T-helper 9 cell (primary cell): ENCODE results near the gene DAB1.

Experiments used
- DNase-seq: peaks from one replicate; pipeline ENCODE4 v3.0.0-alpha.2; 2020
- total RNA-seq, 2 donors: gene quantifications; one replicate each; lab custom pipeline; 2026; lab: John Stamatoyannopoulos, UW

The DAB1 gene
- total RNA-seq = 3.5 to 3.6 reads per million in 2 donors

GRCh38 chr1:57423656-57424211 lies at the start of gene DAB1:
TSS of gene DAB1 (minus strand) at chr1:57424060. CDS start at chr1:57291030, 133,030 bp downstream.
- DNase-seq = no peak

GRCh38 chr1:57473448-57473847 lies 49.6 kb upstream of the DAB1 start:
- DNase-seq = no peak

- no peak for DNase-seq
Measured at GRCh38 chr1:57471995-57472394, 48.1 kb upstream of the DAB1 start.

GRCh38 chr1:57470036-57470435 lies 46.2 kb upstream of the DAB1 start:
- no peak for DNase-seq

GRCh38 chr1:57468641-57469523 lies 45.0 kb upstream of the DAB1 start:
- no peak for DNase-seq

- DNase-seq = no peak
Measured at GRCh38 chr1:57467830-57468229, 44.0 kb upstream of the DAB1 start.

- no peak for DNase-seq
Measured at GRCh38 chr1:57464756-57465155, 40.9 kb upstream of the DAB1 start.

- DNase-seq = no peak
Measured at GRCh38 chr1:57463343-57463742, 39.5 kb upstream of the DAB1 start.

- DNase-seq = no peak
Measured at GRCh38 chr1:57461405-57461804, 37.5 kb upstream of the DAB1 start.

- no peak for DNase-seq
Measured at GRCh38 chr1:57451516-57451915, 27.7 kb upstream of the DAB1 start.

GRCh38 chr1:57450981-57451380 lies 27.1 kb upstream of the DAB1 start:
- DNase-seq = no peak

- no peak for DNase-seq
Measured at GRCh38 chr1:57447551-57447950, 23.7 kb upstream of the DAB1 start.

- no peak for DNase-seq
Measured at GRCh38 chr1:57443004-57443403, 19.1 kb upstream of the DAB1 start.

GRCh38 chr1:57440096-57440495 lies 16.2 kb upstream of the DAB1 start:
- DNase-seq = no peak

- no peak for DNase-seq
Measured at GRCh38 chr1:57431400-57431799, 7.5 kb upstream of the DAB1 start.

- DNase-seq = no peak
Measured at GRCh38 chr1:57424231-57425027, 569 bp upstream of the DAB1 start.

GRCh38 chr1:57423135-57423655 lies 665 bp downstream of the DAB1 start:
- no peak for DNase-seq

- no peak for DNase-seq
Measured at GRCh38 chr1:57422271-57423134, 1.4 kb downstream of the DAB1 start.

- DNase-seq = no peak
Measured at GRCh38 chr1:57421806-57422205, 2.1 kb downstream of the DAB1 start.

- no peak for DNase-seq
Measured at GRCh38 chr1:57420981-57421785, 2.7 kb downstream of the DAB1 start.

- DNase-seq = no peak
Measured at GRCh38 chr1:57418971-57419370, 4.9 kb downstream of the DAB1 start.
